Fibroblast of lung (primary cell): Measurements from ENCODE around the gene RSPO1. TPM values are rescaled to one million over a fixed set of nuclear protein-coding genes. Genes with fewer than 3 reads are reported as not detected.

Experiments used
- DNase-seq, 2 donors: peaks; one replicate each; pipeline versions ENCODE4 v3.0.0 to v3.0.0-alpha.2; 2010; ENCODE audit warnings: low read depth in 2 of 2
- H2AFZ ChIP-seq: 2 replicates; pipeline ENCODE4 v1.5.1; 2012; ENCODE audit warnings: low read length, control low read depth, inconsistent platforms
- H3K27ac ChIP-seq: 2 replicates; pipeline ENCODE4 v1.5.1; 2011; ENCODE audit warnings: low read length, control low read depth; ENCODE audit not compliant: insufficient read depth
- H3K27me3 ChIP-seq: 2 replicates; pipeline ENCODE4 v1.5.1; 2011; ENCODE audit warnings: mild to moderate bottlenecking, low read length; ENCODE audit not compliant: control insufficient read depth, insufficient read depth
- H3K36me3 ChIP-seq: 2 replicates; pipeline ENCODE4 v1.5.1; 2011; ENCODE audit warnings: low read length; ENCODE audit not compliant: control insufficient read depth, insufficient read depth
- H3K4me1 ChIP-seq: 2 replicates; pipeline ENCODE4 v1.5.1; 2011; ENCODE audit warnings: low read length; ENCODE audit not compliant: control insufficient read depth, insufficient read depth; ENCODE audit errors: extremely low read depth
- H3K4me2 ChIP-seq: 2 replicates; pipeline ENCODE4 v1.5.1; 2011; ENCODE audit warnings: low read length, control low read depth; ENCODE audit not compliant: insufficient read depth; ENCODE audit errors: extremely low read depth
- H3K4me3 ChIP-seq, 4 experiments: fragments of 200-600 bp in 1 of 4; sonication (generic) in 1 of 4; replicated peaks in 1 of 4; 2 replicates each; pipeline ENCODE4 v1.5.1; 2011 to 2016; ENCODE audit warnings: low read length in 4 of 4, low read depth in 3 of 4, mild to moderate bottlenecking in 3 of 4, control low read depth in 2 of 4, inconsistent platforms in 1 of 4, mixed read lengths in 1 of 4; ENCODE audit not compliant: insufficient read depth in 1 of 4; ENCODE audit errors: control extremely low read depth in 1 of 4
- H3K79me2 ChIP-seq: 2 replicates; pipeline ENCODE4 v1.5.1; 2012; ENCODE audit warnings: mild to moderate bottlenecking, low read length, inconsistent platforms; ENCODE audit not compliant: control insufficient read depth, insufficient read depth
- H3K9ac ChIP-seq: 2 replicates; pipeline ENCODE4 v1.5.1; 2011; ENCODE audit warnings: mild to moderate bottlenecking, low read length, control low read depth; ENCODE audit not compliant: insufficient read depth
- H3K9me3 ChIP-seq: 2 replicates; pipeline ENCODE4 v1.5.1; 2012; ENCODE audit warnings: low read depth, low read length; ENCODE audit not compliant: control insufficient read depth, insufficient read depth
- H4K20me1 ChIP-seq: 2 replicates; pipeline ENCODE4 v1.5.1; 2011; ENCODE audit warnings: low read length; ENCODE audit not compliant: control insufficient read depth, insufficient read depth; ENCODE audit errors: extremely low read depth
- EZH2 ChIP-seq: IDR thresholded peaks from 2 replicates; pipeline ENCODE4 v1.5.1; 2012; ENCODE audit warnings: low read length, control low read depth, mild to moderate bottlenecking; ENCODE audit errors: missing control alignments
- polyA plus RNA-seq, 2 donors: library from polyadenylated mRNA; depleted of rRNA in 1 of 2; stranded (reverse) in 1 of 2; unstranded in 1 of 2; fragments of >200 nt; gene quantifications; 2 replicates each; pipeline ENCODE4 v1.2.1, GENCODE V29; 2011 to 2012; ENCODE audit warnings: missing spikeins in 1 of 2
- total RNA-seq: library from RNA; depleted of rRNA; stranded (reverse); fragments of >200 nt; gene quantifications from 2 replicates; pipeline ENCODE4 v1.2.1, GENCODE V29; 2014
- TF ChIP-seq, protein P1 (sequence below), 2 donors: IDR thresholded peaks in 1 of 2; conservative IDR thresholded peaks in 1 of 2; 1 replicate in 1 of 2; 2 replicates in 1 of 2; pipeline ENCODE4 v1.5.1; 2011 to 2012; ENCODE audit warnings: low read length in 2 of 2, control low read depth in 1 of 2, inconsistent platforms in 1 of 2, low read depth in 1 of 2, mild to moderate bottlenecking in 1 of 2

The RSPO1 gene
- total and polyA plus RNA-seq, 2 donors (not counting 1 experiment from before 2014, with no cell fraction given): 0.15 to 0.50 TPM

DNA sequence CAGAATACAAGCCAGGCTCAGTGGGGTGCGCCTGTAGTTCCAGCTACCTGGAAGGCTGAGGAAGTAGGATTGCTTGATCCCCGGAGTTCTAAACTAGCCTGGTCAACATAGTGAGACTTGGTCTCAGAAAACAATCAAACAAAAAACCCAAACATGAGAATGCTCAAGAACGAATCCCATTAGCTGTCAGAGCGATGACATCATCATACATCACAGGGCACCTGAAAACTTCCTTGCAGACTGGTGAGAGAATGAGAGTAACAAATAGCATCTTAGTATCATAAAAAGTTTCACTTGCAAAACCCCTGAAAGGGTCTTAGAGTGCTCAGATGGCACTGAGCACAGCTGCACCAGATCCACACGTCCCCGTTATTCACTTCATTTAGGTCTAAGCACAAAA lies 36.6 kb upstream of the RSPO1 start:
- Histone ChIP-seq H3K27ac (no peak overlapping the region), H3K79me2 (no peaks in the 10 kb centered on the region), H3K4me3 (no peak overlapping the region), H4K20me1 (no peaks in the 10 kb centered on the region), H3K9ac (no peak overlapping the region), H3K27me3 (peaks cover 14% of the 10 kb centered on the region), H2AFZ (no peak overlapping the region), H3K9me3 (no peaks in the 10 kb centered on the region), H3K4me1 (no peaks in the 10 kb centered on the region), H3K36me3 (no peaks in the 10 kb centered on the region), H3K4me2 (no peak overlapping the region)
- DNase-seq: no peak
- TF ChIP-seq EZH2: no peak
- TF ChIP-seq, protein P1, sequence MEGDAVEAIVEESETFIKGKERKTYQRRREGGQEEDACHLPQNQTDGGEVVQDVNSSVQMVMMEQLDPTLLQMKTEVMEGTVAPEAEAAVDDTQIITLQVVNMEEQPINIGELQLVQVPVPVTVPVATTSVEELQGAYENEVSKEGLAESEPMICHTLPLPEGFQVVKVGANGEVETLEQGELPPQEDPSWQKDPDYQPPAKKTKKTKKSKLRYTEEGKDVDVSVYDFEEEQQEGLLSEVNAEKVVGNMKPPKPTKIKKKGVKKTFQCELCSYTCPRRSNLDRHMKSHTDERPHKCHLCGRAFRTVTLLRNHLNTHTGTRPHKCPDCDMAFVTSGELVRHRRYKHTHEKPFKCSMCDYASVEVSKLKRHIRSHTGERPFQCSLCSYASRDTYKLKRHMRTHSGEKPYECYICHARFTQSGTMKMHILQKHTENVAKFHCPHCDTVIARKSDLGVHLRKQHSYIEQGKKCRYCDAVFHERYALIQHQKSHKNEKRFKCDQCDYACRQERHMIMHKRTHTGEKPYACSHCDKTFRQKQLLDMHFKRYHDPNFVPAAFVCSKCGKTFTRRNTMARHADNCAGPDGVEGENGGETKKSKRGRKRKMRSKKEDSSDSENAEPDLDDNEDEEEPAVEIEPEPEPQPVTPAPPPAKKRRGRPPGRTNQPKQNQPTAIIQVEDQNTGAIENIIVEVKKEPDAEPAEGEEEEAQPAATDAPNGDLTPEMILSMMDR (conservative IDR thresholded peaks at IDR 0.05 in 1 of 2, IDR thresholded peaks at IDR 0.05 in 1 of 2; ENCODE audit: low read depth in 1 of 2, low read length in 2 of 2): no peak

- H3K79me2 ChIP-seq: no peaks in the 10 kb centered on the region
- TF ChIP-seq, protein P1 (conservative IDR thresholded peaks at IDR 0.05 in 1 of 2, IDR thresholded peaks at IDR 0.05 in 1 of 2; ENCODE audit: low read depth in 1 of 2, low read length in 2 of 2): no peak
- no peak for TF ChIP-seq EZH2
- peaks cover 14% of the 10 kb centered on the region for H3K27me3 ChIP-seq
Observed at GRCh38 chr1:37670133-37670532, 35.4 kb upstream of the RSPO1 start.

DNA sequence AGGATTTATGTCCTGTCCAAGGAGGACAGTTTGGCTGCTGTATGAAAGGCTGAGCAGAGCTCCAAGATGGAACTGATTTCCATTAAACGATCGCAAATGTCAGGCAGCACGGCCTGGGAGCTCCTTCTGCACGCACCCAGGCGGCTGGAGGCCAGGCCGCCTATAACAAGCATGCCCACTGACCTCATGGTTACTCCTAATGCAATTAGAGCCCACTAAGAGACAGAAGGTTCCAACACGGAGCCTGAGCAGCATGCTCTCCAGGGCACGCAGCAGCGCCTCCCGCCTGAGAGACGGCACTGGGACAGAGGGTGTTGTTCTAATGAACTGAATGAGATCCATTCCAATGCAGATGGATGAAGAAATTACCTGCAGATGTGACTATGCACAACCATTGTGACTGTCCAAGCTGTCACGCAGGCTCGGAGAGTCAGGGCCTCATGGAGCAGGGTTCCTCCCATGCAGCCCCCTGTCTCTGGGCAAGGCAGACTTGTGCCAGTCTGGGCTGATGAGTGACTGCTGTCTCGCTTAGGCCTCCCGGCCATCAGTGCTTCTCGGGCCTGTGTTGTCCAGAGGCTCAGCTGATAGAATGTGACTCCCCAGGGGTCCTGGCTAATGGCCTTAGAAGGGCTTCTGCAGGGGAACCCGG lies 32.5 kb upstream of the RSPO1 start:
- H3K36me3 ChIP-seq: no peaks in the 10 kb centered on the region
- H3K4me3 ChIP-seq: no peak overlapping the region
- no peak overlapping the region for H3K9ac ChIP-seq
- H3K4me2 ChIP-seq: no peak overlapping the region
- no peaks in the 10 kb centered on the region for H4K20me1 ChIP-seq
- no peaks in the 10 kb centered on the region for H3K4me1 ChIP-seq
- H3K27me3 ChIP-seq: peaks cover 14% of the 10 kb centered on the region
- H3K79me2 ChIP-seq: no peaks in the 10 kb centered on the region
- H3K9me3 ChIP-seq: no peaks in the 10 kb centered on the region
- TF ChIP-seq, protein P1 (conservative IDR thresholded peaks at IDR 0.05 in 1 of 2, IDR thresholded peaks at IDR 0.05 in 1 of 2; ENCODE audit: low read depth in 1 of 2, low read length in 2 of 2): no peak
- TF ChIP-seq EZH2: peak; percentile 34
- DNase-seq: no peak
- H2AFZ ChIP-seq: no peak overlapping the region
- no peak overlapping the region for H3K27ac ChIP-seq

More at GRCh38 chr1:37670133-37670532, 35.4 kb upstream of the RSPO1 start:
- Histone ChIP-seq H3K36me3 (no peaks in the 10 kb centered on the region), H3K4me2 (no peak overlapping the region), H3K9ac (no peak overlapping the region), H2AFZ (no peak overlapping the region), H3K9me3 (no peaks in the 10 kb centered on the region), H4K20me1 (no peaks in the 10 kb centered on the region), H3K27ac (no peak overlapping the region), H3K4me3 (no peak overlapping the region), H3K4me1 (no peaks in the 10 kb centered on the region)
- no peak for DNase-seq
